ENCODE results near the gene SLC44A4. TPM values are rescaled to one million over a fixed set of nuclear protein-coding genes. Genes with fewer than 3 reads are reported as not detected.

Gene SLC44A4
- total and polyA plus RNA-seq, 2 of the 8 experiments (the other 6 are each of a cell fraction or from before 2014, with no cell fraction given), result 4.8 to 7.0 TPM

- TF ChIP-seq JUN (IDR thresholded peaks at IDR 0.05; ENCODE audit: low read depth, low read length), result no peak
- no peak for TF ChIP-seq CREB1 (IDR thresholded peaks at IDR 0.05)
- TF ChIP-seq TAF1 (IDR thresholded peaks at IDR 0.05; ENCODE audit: low read depth, low read length), result peak; percentile 88
- no peak for TF ChIP-seq CHD7 (IDR thresholded peaks at IDR 0.05; ENCODE audit: insufficient replicate concordance, low read length)
- TF ChIP-seq TBP (IDR thresholded peaks at IDR 0.05; ENCODE audit: low read depth, low read length), result peak; percentile 79
- TF ChIP-seq KDM4A (IDR thresholded peaks at IDR 0.05; ENCODE audit: low read depth, low read length, severe bottlenecking), result peak; percentile 65
- TF ChIP-seq RBBP5 (IDR thresholded peaks at IDR 0.05; ENCODE audit: borderline replicate concordance, low read depth, low read length), result no peak
- TF ChIP-seq ATF3 (IDR thresholded peaks at IDR 0.05; ENCODE audit: insufficient read depth, low read depth, low read length), result peak; percentile 61; the same call in 1 of the 2 replicates
- TF ChIP-seq GTF2F1 (IDR thresholded peaks at IDR 0.05; ENCODE audit: borderline replicate concordance, low read depth, low read length), result no peak
These were observed 19.0 kb upstream of the SLC44A4 start, which contains the start of gene EHMT2 (continued) for GRCh38 chr6:31897612-31898382.

Measured in H1 (cell line).